Panc1 (cell line): ENCODE measurements around the gene NFKBIB. TPM values are rescaled to one million over a fixed set of nuclear protein-coding genes. Genes with fewer than 3 reads are reported as not detected.

Source experiments
- ATAC-seq: fragments of 200-7000 bp; cut with Tn5 transposase; 2 replicates; pipeline ENCODE4 v1.9.1; 2020; ENCODE audit warnings: mild to moderate bottlenecking, moderate library complexity
- BruUV-seq: library from RNA; stranded (reverse); fragments of 400-500 nt; replicated peaks from 2 replicates; lab custom pipeline; 2021; lab: Mats Ljungman, UMichigan
- CTCF ChIA-PET: fragments of 300-600 bp; sonication (Branson Sonifier 250); formaldehyde crosslinking; loops from one replicate; lab custom pipeline; 2022; ENCODE audit warnings: antibody characterized with exemption; lab: Charles Lee
- POLR2A ChIA-PET: fragments of 300-600 bp; sonication (Branson Sonifier 250); formaldehyde crosslinking; loops from one replicate; lab custom pipeline; 2022; ENCODE audit warnings: antibody characterized with exemption; lab: Charles Lee
- DNase-seq: peaks from one replicate; pipeline ENCODE4 v3.0.0-alpha.2; 2010; ENCODE audit warnings: low read depth, low spot score
- H3K27ac ChIP-seq: 2 replicates; pipeline ENCODE4 v1.5.1; 2011; ENCODE audit warnings: mild to moderate bottlenecking, low read length, inconsistent platforms
- H3K27me3 ChIP-seq: fragments of 200-500 bp; sonication (Bioruptor generic); 2 replicates; pipeline ENCODE4 v1.6.0; 2014; ENCODE audit warnings: low read length, inconsistent platforms; ENCODE audit not compliant: control insufficient read depth, insufficient read depth
- H3K36me3 ChIP-seq: fragments of 200-500 bp; sonication (Bioruptor generic); 2 replicates; pipeline ENCODE4 v1.5.1; 2014; ENCODE audit warnings: inconsistent platforms, mild to moderate bottlenecking, low read length, moderate library complexity; ENCODE audit not compliant: control insufficient read depth, insufficient read depth
- H3K4me1 ChIP-seq: 2 replicates; pipeline ENCODE4 v1.5.1; 2011; ENCODE audit warnings: inconsistent platforms, mild to moderate bottlenecking, low read length, moderate library complexity; ENCODE audit not compliant: control insufficient read depth, insufficient read depth
- H3K4me3 ChIP-seq, 2 experiments: 2 replicates each; pipeline ENCODE4 v1.5.1; 2011 to 2012; ENCODE audit warnings: low read depth in 2 of 2, low read length in 2 of 2, mild to moderate bottlenecking in 2 of 2, inconsistent platforms in 1 of 2, moderate library complexity in 1 of 2
- H3K9me3 ChIP-seq: fragments of 200-500 bp; sonication (Bioruptor generic); 2 replicates; pipeline ENCODE4 v1.5.1; 2014; ENCODE audit warnings: low read depth, mild to moderate bottlenecking, inconsistent platforms, low read length, moderate library complexity; ENCODE audit not compliant: control insufficient read depth, insufficient read depth
- POLR2AphosphoS5 ChIP-seq: IDR thresholded peaks from 2 replicates; pipeline ENCODE4 v1.6.1; 2012; ENCODE audit warnings: mild to moderate bottlenecking, low read depth, low read length, moderate library complexity
- SIN3A ChIP-seq: IDR thresholded peaks from 2 replicates; pipeline ENCODE4 v1.6.1; 2012; ENCODE audit warnings: low read depth, mild to moderate bottlenecking, low read length, moderate library complexity, borderline replicate concordance; ENCODE audit not compliant: insufficient read depth
- TCF7L2 ChIP-seq: IDR thresholded peaks from 2 replicates; pipeline ENCODE4 v1.6.1; 2011; ENCODE audit warnings: mild to moderate bottlenecking, low read depth, low read length, inconsistent platforms
- in situ Hi-C: cut with HindIII; loops from 2 replicates; pipeline ENCODE4 v1.10.0; 2016; ENCODE audit warnings: low sequenced_read_pairs, low pct_unique_long_range_greater_than_20kb
- intact Hi-C: fragments of 100-400 bp; cut with micrococcal nuclease; formaldehyde crosslinking; loops from one replicate; pipeline ENCODE4 v1.10.0; 2022; ENCODE audit not compliant: unreplicated experiment
- total RNA-seq: library from RNA; stranded (reverse); gene quantifications from one replicate; pipeline ENCODE4 v1.2.1, GENCODE V29; 2021; ENCODE audit not compliant: unreplicated experiment
- TF ChIP-seq, protein P1 (sequence below), 2 experiments: IDR thresholded peaks; 2 replicates each; pipeline ENCODE4 v1.6.1; 2011 to 2012; ENCODE audit warnings: low read depth in 2 of 2, control low read depth in 1 of 2, low read length in 1 of 2, mild to moderate bottlenecking in 1 of 2, moderate library complexity in 1 of 2; ENCODE audit not compliant: insufficient read depth in 1 of 2
- TF ChIP-seq, protein P2 (sequence below): fragments of 450-650 bp; IDR thresholded peaks from 2 replicates; pipeline ENCODE4 v1.5.1; 2017; ENCODE audit warnings: mild to moderate bottlenecking

The NFKBIB gene
- total RNA-seq, 1 experiment from 2014 or later = 185 TPM

DNA sequence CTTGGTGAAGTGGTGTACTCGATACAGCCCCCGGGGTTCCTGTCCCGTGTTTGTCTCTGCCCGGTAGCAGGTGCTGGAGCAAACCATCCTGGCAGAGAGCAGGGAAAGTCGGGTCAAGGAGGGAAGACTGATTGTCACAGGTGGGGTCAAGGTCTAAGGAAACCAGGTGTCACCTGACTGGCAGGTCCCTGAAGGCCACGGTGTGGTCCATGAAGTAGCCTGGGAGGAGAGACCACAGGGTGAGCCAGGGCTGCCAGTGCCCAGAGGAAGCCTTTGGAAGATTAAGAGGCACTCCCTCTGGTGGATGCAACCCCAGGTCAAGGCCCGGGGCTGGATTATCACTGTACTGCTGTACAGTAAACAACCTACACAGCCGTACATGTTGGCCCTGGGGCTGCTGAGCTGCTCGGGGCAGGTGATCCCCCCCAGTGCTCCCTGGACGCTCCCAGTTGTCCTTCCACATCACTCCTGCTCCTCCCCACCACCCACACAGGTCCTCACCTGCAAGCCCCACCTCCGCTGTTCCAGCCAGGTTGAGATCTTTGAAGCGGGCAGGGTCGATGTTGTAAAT is 18.2 kb downstream of the NFKBIB start:
- no peak for DNase-seq
- CTCF ChIA-PET = interaction anchor here (0.6 to 2.0 kb wide), 5 partner anchors 12 to 185 kb away, joined by 4 to 10 read pairs (median 7); partner anchors contain the start of genes MRPS12, NFKBIB and SARS2
- in situ Hi-C loops = no loop called here

DNA sequence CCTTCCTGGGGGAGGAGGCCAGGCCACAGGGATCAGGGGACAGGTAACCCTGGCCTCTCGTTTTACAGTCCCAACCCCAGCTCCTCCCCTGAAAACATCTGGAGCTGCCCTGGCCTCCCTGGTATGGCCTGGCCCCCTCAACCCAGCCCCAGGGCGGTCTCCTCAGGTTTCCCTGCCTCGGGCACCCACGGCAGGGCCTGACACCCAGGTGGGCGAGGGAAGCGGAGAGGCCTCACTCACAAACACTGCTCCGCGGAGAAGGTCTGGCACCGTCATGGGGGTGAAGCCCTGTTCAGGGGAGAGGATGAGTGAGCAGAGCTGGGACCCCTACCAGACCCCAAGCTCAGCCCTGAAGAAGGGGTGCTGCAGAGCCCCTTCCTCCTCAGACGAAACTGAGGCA is 18.8 kb downstream of the NFKBIB start:
- Histone ChIP-seq H3K4me1 (peaks cover 11% of the 10 kb centered on the region), H3K27ac (no peak overlapping the region), H3K4me3 (no peak overlapping the region), H3K27me3 (no peaks in the 10 kb centered on the region), H3K36me3 (no peaks in the 10 kb centered on the region), H3K9me3 (no peaks in the 10 kb centered on the region)
- TF ChIP-seq, protein P1, sequence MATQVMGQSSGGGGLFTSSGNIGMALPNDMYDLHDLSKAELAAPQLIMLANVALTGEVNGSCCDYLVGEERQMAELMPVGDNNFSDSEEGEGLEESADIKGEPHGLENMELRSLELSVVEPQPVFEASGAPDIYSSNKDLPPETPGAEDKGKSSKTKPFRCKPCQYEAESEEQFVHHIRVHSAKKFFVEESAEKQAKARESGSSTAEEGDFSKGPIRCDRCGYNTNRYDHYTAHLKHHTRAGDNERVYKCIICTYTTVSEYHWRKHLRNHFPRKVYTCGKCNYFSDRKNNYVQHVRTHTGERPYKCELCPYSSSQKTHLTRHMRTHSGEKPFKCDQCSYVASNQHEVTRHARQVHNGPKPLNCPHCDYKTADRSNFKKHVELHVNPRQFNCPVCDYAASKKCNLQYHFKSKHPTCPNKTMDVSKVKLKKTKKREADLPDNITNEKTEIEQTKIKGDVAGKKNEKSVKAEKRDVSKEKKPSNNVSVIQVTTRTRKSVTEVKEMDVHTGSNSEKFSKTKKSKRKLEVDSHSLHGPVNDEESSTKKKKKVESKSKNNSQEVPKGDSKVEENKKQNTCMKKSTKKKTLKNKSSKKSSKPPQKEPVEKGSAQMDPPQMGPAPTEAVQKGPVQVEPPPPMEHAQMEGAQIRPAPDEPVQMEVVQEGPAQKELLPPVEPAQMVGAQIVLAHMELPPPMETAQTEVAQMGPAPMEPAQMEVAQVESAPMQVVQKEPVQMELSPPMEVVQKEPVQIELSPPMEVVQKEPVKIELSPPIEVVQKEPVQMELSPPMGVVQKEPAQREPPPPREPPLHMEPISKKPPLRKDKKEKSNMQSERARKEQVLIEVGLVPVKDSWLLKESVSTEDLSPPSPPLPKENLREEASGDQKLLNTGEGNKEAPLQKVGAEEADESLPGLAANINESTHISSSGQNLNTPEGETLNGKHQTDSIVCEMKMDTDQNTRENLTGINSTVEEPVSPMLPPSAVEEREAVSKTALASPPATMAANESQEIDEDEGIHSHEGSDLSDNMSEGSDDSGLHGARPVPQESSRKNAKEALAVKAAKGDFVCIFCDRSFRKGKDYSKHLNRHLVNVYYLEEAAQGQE (IDR thresholded peaks at IDR 0.05; ENCODE audit: insufficient read depth in 1 of 2, low read depth in 2 of 2, low read length in 1 of 2) = no peak
- no peak for TF ChIP-seq TCF7L2
- no peak for TF ChIP-seq SIN3A
- TF ChIP-seq, protein P2, sequence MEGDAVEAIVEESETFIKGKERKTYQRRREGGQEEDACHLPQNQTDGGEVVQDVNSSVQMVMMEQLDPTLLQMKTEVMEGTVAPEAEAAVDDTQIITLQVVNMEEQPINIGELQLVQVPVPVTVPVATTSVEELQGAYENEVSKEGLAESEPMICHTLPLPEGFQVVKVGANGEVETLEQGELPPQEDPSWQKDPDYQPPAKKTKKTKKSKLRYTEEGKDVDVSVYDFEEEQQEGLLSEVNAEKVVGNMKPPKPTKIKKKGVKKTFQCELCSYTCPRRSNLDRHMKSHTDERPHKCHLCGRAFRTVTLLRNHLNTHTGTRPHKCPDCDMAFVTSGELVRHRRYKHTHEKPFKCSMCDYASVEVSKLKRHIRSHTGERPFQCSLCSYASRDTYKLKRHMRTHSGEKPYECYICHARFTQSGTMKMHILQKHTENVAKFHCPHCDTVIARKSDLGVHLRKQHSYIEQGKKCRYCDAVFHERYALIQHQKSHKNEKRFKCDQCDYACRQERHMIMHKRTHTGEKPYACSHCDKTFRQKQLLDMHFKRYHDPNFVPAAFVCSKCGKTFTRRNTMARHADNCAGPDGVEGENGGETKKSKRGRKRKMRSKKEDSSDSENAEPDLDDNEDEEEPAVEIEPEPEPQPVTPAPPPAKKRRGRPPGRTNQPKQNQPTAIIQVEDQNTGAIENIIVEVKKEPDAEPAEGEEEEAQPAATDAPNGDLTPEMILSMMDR = no peak
- no peak; the same call in 1 of the 2 replicates for TF ChIP-seq POLR2AphosphoS5
- ATAC-seq (peak; percentile 0; the same call in 1 of the 2 replicates), DNase-seq (no peak)
- no TSS peak for BruUV-seq
- intact Hi-C loops (no loop called here), in situ Hi-C loops (no loop called here)
- ChIA-PET CTCF (interaction anchor here (1.8 to 2.0 kb wide), 2 partner anchors 12 to 18 kb away, joined by 6 to 9 read pairs; partner anchors contain the start of genes MRPS12, NFKBIB and SARS2), POLR2A (no interaction called here)

More for the DNA sequence above, 18.2 kb downstream of the NFKBIB start:
- ATAC-seq = peak; percentile 78
- H3K36me3 ChIP-seq = no peaks in the 10 kb centered on the region
- no TSS peak for BruUV-seq
- H3K9me3 ChIP-seq = no peaks in the 10 kb centered on the region
- TF ChIP-seq POLR2AphosphoS5 (peak; percentile 75; the same call in 1 of the 2 replicates), TCF7L2 (no peak), SIN3A (no peak)
- TF ChIP-seq, protein P1 (IDR thresholded peaks at IDR 0.05; ENCODE audit: insufficient read depth in 1 of 2, low read depth in 2 of 2, low read length in 1 of 2) = peak in 1 of 2 experiments; percentile 41; a peak in 1 of 4 replicates
- TF ChIP-seq, protein P2 = no peak
- intact Hi-C loops = no loop called here
- peaks cover 11% of the 10 kb centered on the region for H3K4me1 ChIP-seq
- H3K4me3 ChIP-seq = no peak overlapping the region
- POLR2A ChIA-PET = no interaction called here
- no peaks in the 10 kb centered on the region for H3K27me3 ChIP-seq
- H3K27ac ChIP-seq = peak overlapping the region; percentile 0; the same call in 1 of the 2 replicates
